ENCODE measurements around the gene RRAD.

GRCh38 chr16:66940236-66940635 lies 14.9 kb upstream of the RRAD start:
- TF ChIP-seq, protein P1, sequence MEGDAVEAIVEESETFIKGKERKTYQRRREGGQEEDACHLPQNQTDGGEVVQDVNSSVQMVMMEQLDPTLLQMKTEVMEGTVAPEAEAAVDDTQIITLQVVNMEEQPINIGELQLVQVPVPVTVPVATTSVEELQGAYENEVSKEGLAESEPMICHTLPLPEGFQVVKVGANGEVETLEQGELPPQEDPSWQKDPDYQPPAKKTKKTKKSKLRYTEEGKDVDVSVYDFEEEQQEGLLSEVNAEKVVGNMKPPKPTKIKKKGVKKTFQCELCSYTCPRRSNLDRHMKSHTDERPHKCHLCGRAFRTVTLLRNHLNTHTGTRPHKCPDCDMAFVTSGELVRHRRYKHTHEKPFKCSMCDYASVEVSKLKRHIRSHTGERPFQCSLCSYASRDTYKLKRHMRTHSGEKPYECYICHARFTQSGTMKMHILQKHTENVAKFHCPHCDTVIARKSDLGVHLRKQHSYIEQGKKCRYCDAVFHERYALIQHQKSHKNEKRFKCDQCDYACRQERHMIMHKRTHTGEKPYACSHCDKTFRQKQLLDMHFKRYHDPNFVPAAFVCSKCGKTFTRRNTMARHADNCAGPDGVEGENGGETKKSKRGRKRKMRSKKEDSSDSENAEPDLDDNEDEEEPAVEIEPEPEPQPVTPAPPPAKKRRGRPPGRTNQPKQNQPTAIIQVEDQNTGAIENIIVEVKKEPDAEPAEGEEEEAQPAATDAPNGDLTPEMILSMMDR (IDR thresholded peaks at IDR 0.05), result no peak
- no peak for TF ChIP-seq POLR2A (IDR thresholded peaks at IDR 0.05)
